Type B pancreatic cell (in vitro differentiated cells): Measurements from ENCODE around the gene CD164. TPM values are rescaled to one million over a fixed set of nuclear protein-coding genes. Genes with fewer than 3 reads are reported as not detected.

ENCODE experiments used
- DNase-seq: peaks from one replicate; pipeline ENCODE4 v3.0.0; 2021; ENCODE audit warnings: mixed read lengths; ENCODE audit not compliant: unreplicated experiment; ENCODE audit errors: extremely low spot score
- H3K27ac Mint-ChIP-seq: 2 replicates; pipeline ENCODE4 v1.8.0; 2021; ENCODE audit warnings: mild to moderate bottlenecking, mixed read lengths
- H3K27me3 Mint-ChIP-seq: 2 replicates; pipeline ENCODE4 v1.8.0; 2021; ENCODE audit warnings: mixed read lengths
- H3K36me3 Mint-ChIP-seq: 2 replicates; pipeline ENCODE4 v1.8.0; 2021; ENCODE audit warnings: mixed read lengths
- H3K4me1 Mint-ChIP-seq: one replicate; pipeline ENCODE4 v1.8.0; 2021; ENCODE audit warnings: mixed read lengths; ENCODE audit not compliant: unreplicated experiment
- H3K4me3 Mint-ChIP-seq: 2 replicates; pipeline ENCODE4 v1.8.0; 2021; ENCODE audit warnings: mild to moderate bottlenecking, mixed read lengths
- H3K9me3 Mint-ChIP-seq: 2 replicates; pipeline ENCODE4 v1.8.0; 2021; ENCODE audit warnings: mixed read lengths
- total RNA-seq: library from RNA; stranded (reverse); gene quantifications from 2 replicates; pipeline ENCODE4 v1.2.1, GENCODE V29; 2021; ENCODE audit warnings: low replicate concordance
- TF ChIP-seq, protein P1 (sequence below): fragments of 200-600 bp; sonication (generic); conservative IDR thresholded peaks from 2 replicates; pipeline ENCODE4 v1.5.0; 2021; ENCODE audit warnings: antibody characterized with exemption, mild to moderate bottlenecking

Gene CD164
- total RNA-seq, 1 donor from 2014 or later, result 230 TPM

DNA sequence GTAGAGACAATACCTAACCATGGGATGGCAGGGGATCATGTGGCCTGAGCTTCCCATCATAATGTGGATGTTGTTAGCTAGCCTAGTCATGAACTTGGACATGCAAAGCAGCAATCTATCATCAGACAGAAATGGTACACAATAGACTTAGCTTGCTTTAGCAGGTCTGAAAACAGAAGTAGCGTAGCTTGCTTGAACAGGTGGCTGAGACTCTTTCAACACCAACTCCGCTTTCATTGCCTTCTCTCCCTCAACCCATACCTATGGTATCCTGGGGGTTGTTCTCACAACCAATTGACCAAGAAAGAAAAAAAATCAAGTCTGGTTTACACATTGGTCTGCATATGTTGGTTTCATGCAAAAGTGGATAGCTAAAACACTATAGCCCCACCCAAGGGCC, 23.0 kb downstream of the CD164 start:
- no peak overlapping the region for H3K4me3 Mint-ChIP-seq
- peaks cover 12% of the 10 kb centered on the region for H3K9me3 Mint-ChIP-seq
- no peaks in the 10 kb centered on the region for H3K4me1 Mint-ChIP-seq
- H3K27ac Mint-ChIP-seq, result no peak overlapping the region
- TF ChIP-seq, protein P1, sequence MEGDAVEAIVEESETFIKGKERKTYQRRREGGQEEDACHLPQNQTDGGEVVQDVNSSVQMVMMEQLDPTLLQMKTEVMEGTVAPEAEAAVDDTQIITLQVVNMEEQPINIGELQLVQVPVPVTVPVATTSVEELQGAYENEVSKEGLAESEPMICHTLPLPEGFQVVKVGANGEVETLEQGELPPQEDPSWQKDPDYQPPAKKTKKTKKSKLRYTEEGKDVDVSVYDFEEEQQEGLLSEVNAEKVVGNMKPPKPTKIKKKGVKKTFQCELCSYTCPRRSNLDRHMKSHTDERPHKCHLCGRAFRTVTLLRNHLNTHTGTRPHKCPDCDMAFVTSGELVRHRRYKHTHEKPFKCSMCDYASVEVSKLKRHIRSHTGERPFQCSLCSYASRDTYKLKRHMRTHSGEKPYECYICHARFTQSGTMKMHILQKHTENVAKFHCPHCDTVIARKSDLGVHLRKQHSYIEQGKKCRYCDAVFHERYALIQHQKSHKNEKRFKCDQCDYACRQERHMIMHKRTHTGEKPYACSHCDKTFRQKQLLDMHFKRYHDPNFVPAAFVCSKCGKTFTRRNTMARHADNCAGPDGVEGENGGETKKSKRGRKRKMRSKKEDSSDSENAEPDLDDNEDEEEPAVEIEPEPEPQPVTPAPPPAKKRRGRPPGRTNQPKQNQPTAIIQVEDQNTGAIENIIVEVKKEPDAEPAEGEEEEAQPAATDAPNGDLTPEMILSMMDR, result no peak
- no peak for DNase-seq
- H3K27me3 Mint-ChIP-seq, result no peaks in the 10 kb centered on the region
- H3K36me3 Mint-ChIP-seq, result peaks cover 64% of the 10 kb centered on the region

DNA sequence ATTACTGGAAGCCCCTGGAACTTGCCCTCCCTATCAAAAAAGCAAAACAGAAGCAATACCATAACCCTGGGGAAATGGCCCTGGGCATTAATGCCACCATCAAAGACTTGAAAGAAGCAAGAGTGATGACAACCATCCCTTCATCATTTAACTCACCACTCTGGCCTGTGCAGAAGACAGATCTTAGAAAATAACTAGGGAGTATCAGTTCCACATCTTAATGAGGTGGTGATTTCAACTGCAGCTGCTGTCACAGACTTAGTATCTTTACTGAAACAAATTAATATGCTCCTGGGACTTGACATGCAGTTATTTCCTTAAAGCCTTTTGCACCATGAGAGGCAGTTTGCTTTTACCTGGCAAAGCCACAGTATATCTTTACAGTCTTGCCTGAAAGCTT, 24.1 kb downstream of the CD164 start:
- peaks cover 12% of the 10 kb centered on the region for H3K9me3 Mint-ChIP-seq
- no peak overlapping the region for H3K27ac Mint-ChIP-seq
- DNase-seq, result no peak
- TF ChIP-seq, protein P1, result no peak
- no peaks in the 10 kb centered on the region for H3K4me1 Mint-ChIP-seq
- no peak overlapping the region for H3K4me3 Mint-ChIP-seq
- no peaks in the 10 kb centered on the region for H3K27me3 Mint-ChIP-seq
- H3K36me3 Mint-ChIP-seq, result peaks cover 55% of the 10 kb centered on the region

DNA sequence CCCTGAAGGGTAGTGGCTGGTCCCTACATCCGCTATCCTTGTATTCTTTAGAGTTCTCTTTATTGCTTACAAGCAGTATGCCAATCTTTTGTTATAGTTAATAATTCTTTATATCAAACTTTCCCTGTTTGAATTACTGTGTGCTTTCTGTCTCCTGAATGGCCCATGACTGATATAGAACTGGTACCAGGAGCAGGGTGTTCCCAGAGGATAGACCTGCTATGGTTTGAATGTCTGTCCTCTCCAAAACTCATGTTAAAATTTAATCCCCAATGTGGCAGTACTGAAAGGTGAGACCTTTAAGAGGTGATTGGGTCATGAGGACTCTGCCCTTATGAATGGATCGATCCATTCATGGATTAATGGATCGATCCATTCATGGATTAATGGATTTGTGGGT, 26.0 kb downstream of the CD164 start:
- Mint-ChIP-seq H3K9me3 (peaks cover 12% of the 10 kb centered on the region), H3K4me3 (no peak overlapping the region), H3K4me1 (no peaks in the 10 kb centered on the region), H3K36me3 (peaks cover 50% of the 10 kb centered on the region), H3K27ac (no peak overlapping the region), H3K27me3 (no peaks in the 10 kb centered on the region)
- TF ChIP-seq, protein P1, result no peak
- DNase-seq, result no peak

DNA sequence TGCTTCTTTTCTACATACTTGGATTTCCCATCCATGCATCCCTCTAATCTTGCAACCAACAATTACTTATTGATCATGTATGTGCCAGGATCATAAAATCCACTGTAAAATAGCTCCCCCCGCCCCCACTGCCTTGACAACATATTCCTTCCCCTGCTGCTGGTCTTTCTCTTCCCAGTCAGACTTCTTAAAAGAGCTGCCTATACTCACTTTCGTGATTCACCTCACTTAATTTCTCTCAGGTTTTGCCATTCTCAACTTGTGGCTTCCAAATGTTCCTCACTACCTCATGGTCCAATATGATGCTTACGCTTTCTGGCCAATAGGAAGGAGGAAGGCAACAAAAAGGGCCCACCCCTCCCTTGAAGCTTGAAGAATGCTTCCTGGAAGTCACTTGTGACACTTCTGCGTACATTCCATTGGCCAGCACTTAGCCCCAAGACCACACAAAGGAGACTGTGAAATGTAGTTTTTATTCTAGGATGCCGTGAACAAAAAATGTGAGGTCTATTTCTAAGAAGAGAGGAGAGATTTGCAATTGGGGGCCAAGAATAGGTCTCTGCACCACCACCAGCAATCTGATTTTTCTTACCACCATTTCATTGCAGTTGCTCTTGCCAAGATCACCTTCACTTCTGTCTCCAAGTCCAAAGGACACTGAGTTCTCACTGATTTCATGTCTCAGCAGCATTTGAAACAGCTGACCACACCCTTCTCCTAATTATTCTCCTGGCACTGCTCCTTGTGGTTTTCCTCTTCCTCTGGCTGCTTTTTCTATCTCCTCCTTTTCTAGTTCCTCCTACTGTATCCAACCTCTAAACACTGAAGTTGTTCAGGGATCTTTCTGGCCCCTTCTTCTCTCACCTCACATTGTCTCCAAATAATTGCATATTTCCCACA, 30.8 kb downstream of the CD164 start:
- Mint-ChIP-seq H3K27ac (no peak overlapping the region), H3K9me3 (no peaks in the 10 kb centered on the region), H3K27me3 (no peaks in the 10 kb centered on the region), H3K4me3 (no peak overlapping the region), H3K4me1 (peaks cover 3% of the 10 kb centered on the region), H3K36me3 (peaks cover 18% of the 10 kb centered on the region)
- TF ChIP-seq, protein P1, result no peak
- DNase-seq, result no peak

DNA sequence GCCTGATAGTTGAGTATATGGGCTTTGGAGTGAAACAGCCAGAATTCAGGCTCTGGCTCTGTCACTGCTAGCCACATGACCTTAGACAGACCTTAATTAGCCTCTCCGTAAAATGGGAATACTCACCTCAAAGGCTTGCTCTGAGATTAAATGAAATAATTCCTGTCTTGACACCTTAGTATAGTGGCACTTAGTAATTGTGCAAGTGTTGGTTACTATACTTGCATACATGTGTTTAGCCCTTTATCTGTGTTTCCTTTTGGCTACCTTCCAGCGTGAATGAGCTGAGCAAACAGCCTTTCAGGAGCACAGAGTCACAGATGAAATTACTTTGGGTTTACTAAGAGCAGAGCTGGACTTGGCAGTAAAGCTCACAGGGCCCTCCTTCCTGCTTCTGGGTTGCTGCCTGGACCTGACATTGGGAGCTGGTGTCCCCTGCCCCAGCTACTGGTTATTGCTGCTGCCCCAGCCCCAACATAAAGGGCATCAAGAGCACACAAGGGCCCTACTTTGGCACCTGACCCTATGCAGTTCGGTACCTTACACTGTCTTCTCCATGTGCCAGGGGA, 32.8 kb downstream of the CD164 start:
- Mint-ChIP-seq H3K27ac (peak overlapping the region; percentile 56), H3K9me3 (no peaks in the 10 kb centered on the region), H3K27me3 (no peaks in the 10 kb centered on the region), H3K4me3 (no peak overlapping the region), H3K4me1 (peaks cover 5% of the 10 kb centered on the region), H3K36me3 (peaks cover 11% of the 10 kb centered on the region)
- TF ChIP-seq, protein P1, result no peak
- DNase-seq, result no peak
